Heart left ventricle (tissue), 13 donors: ENCODE data around the gene ERRFI1.

Experiments used
- CTCF ChIP-seq, 12 donors: fragments of 200-600 bp; sonication (generic) in 4 of 12; IDR thresholded peaks; one replicate each; pipeline versions ENCODE4 v1.5.0 to v1.8.0; 2018 to 2022; ENCODE audit warnings: antibody characterized with exemption in 12 of 12, mild to moderate bottlenecking in 5 of 12
- POLR2A ChIP-seq, 2 donors: fragments of 450-650 bp; IDR thresholded peaks; one replicate each; pipeline ENCODE4 v1.6.1; 2017; ENCODE audit warnings: antibody characterized with exemption in 2 of 2, mild to moderate bottlenecking in 2 of 2, moderate library complexity in 2 of 2
- donor health status: ischemic (EF 13 %, LVEDD 7.1; RV severe dilation, severe dysfunction).
- donor health status: DM: no; HTN: yes; CAD: no.
- donor health status: DM: no; HTN: no; CAD: no.
- donor health status: ischemic (EF 25% LVEDD 6.9; RV normal size, moderate dysfunction).
- donor health status: ischemic (EF 25% LVEDD 5.7; RV mildly dilated, moderate dysfunction).
- donor health status: ischemic (EF 35%, LVEDD 5.7; RV mildly dilated, moderate dysfunction).
- donor health status: nonischemic (EF 11% LVEDD 7.7; RV severe dilation, severe dysfunction).
- donor health status: DM: yes; HTN: yes; CAD: no.
- donor health status: PGD.
- donor health status: ischemic (EF 29% LVEDD 5.4; RV normal size, mild dysfunction).
- donor health status: nonischemic (EF 23%, LVEDD 6.1; RV moderate dilation, normal function).

- no peak for TF ChIP-seq CTCF (IDR thresholded peaks at IDR 0.05)
- no peak for TF ChIP-seq POLR2A (IDR thresholded peaks at IDR 0.05)
Measured at GRCh38 chr1:7972285-7972684, 53.8 kb downstream of the ERRFI1 start.
